Islet of Langerhans (tissue), 1 donor: ENCODE measurements around the gene PDE4DIP.
"Not testable (repeated sequence)": the region's sequence is repeated elsewhere in the genome, so short reads cannot be mapped to it uniquely, and the experiment has no call there.

Experiments
- FAIRE-seq: peaks from one replicate; lab custom pipeline; 2011; peaks lifted over from hg19 to GRCh38; lab: Jason Lieb, UNC

The PDE4DIP gene

GRCh38 chr1:148844220-148844619, at the start of gene PDE4DIP:
Gene PDE4DIP, plus strand, starts transcription at chr1:148844428. Its CDS starts 347 bp downstream, at chr1:148844775.
- FAIRE-seq, result not testable (repeated sequence)

- not testable (repeated sequence) for FAIRE-seq
Measured at GRCh38 chr1:148808268-148808928, 35.8 kb upstream of the PDE4DIP start.

- FAIRE-seq, result not testable (repeated sequence)
Measured at GRCh38 chr1:148808929-148809283, 35.3 kb upstream of the PDE4DIP start.

DNA sequence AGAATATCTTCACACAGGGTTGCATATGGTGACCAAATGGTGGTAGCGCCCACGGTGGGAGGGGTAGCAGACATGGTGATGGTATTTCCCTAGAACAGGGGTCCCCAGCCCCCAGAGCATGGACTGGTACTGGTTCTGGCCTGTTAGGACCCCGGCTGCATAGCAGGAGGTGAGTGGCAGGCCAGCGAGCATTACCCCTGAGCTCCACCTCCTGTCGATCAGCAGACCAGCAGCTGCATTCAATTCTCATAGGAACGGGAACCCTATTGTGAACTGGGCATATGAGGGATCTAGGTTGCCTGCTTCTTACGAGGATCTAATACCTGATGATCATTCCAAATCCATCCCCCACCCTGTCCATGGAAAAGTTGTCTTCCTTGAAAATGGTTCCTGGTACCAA, 22.0 kb upstream of the PDE4DIP start:
- FAIRE-seq, result not testable (repeated sequence)

- not testable (repeated sequence) for FAIRE-seq
Measured at GRCh38 chr1:148823822-148824221, 20.4 kb upstream of the PDE4DIP start.

GRCh38 chr1:148825029-148825428, 19.2 kb upstream of the PDE4DIP start:
- FAIRE-seq, result peak; percentile 45

- FAIRE-seq, result not testable (repeated sequence)
Measured at GRCh38 chr1:148828531-148828930, 15.7 kb upstream of the PDE4DIP start.

GRCh38 chr1:148828962-148829361, 15.3 kb upstream of the PDE4DIP start:
- not testable (repeated sequence) for FAIRE-seq

DNA sequence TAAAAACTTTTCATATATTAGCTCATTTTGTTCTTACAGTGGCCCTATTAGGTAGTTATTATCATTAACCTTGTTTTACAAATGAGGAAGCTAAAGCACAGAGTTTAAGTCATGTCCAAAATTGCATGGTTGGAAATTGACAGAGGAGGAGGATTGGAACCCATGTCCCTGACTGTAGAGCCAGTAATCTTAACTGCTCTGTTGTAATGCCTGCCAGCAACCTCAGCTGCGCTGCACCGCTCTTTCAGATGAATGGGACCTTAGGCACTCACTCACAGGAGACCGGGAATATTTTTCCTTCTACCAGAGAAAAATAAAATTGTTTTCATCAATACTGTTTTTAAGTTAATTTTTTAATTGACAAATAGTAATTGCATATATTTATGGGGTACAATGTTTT, 14.9 kb upstream of the PDE4DIP start:
- FAIRE-seq, result not testable (repeated sequence)

- FAIRE-seq, result not testable (repeated sequence)
Measured at GRCh38 chr1:148841262-148841661, 3.0 kb upstream of the PDE4DIP start.

- FAIRE-seq, result not testable (repeated sequence)
Measured at GRCh38 chr1:148844651-148845050, 423 bp downstream of the PDE4DIP start.

GRCh38 chr1:148845068-148845467, 840 bp downstream of the PDE4DIP start:
- not testable (repeated sequence) for FAIRE-seq

DNA sequence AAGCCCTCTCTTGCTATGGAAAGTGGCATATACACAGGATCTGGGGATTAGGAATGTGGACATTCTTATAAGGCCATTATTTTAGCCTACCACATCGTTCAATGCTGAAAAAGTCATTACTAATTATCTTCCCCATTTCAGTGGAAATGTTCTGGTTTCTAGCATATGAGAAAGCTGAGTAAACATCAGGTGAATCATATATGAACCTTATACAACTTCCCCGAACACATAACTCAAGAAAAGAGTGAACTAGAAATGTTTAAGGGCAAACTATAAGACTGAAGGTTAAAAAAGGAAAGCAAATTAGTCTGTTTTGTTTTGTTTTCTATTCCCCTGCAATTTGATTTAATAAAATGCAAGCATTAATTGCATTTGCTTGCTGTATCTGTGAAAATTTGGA, 6.1 kb downstream of the PDE4DIP start:
- not testable (repeated sequence) for FAIRE-seq

DNA sequence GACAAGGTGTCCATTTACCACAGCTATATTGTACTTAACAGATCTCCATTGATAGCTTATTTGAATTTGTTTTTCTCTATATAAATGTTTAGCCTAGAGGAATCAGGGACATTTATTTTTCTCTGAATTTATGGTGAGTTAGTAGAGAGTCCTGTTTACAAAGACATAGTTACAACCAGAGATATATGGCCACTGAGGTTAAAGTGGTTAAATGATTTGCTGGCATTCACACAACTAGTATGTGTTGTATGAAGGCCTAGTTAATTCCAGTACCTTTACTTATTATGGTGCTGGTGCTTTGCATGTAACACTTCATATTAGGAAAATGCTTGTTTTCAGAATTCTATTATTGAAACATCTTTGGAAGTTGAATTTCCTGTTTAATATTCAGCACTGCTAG, 6.6 kb downstream of the PDE4DIP start:
- not testable (repeated sequence) for FAIRE-seq

GRCh38 chr1:148851684-148852083, 7.5 kb downstream of the PDE4DIP start:
- peak; percentile 82 for FAIRE-seq

DNA sequence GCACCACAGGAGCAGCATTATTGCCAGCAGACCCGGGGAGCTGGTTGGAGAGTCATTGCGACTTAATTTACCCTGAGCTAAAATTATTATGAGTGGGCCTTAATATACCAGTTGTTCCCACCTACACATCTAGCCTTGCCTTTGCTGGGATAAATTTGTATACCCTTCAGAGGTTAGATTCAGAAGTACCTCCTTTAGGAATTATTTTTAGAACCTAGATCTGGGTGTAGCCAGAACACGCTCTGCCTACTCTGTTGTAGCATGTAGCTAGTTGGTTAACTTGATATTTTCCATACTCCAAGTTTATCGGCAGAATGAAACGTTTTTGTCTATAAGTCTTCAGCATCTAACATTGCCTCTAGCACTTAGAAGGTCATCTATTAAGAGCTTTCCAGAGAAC, 9.1 kb downstream of the PDE4DIP start:
- not testable (repeated sequence) for FAIRE-seq

GRCh38 chr1:148854063-148854462, 9.8 kb downstream of the PDE4DIP start:
- not testable (repeated sequence) for FAIRE-seq

- FAIRE-seq, result not testable (repeated sequence)
Measured at GRCh38 chr1:148855367-148855766, 11.1 kb downstream of the PDE4DIP start.

DNA sequence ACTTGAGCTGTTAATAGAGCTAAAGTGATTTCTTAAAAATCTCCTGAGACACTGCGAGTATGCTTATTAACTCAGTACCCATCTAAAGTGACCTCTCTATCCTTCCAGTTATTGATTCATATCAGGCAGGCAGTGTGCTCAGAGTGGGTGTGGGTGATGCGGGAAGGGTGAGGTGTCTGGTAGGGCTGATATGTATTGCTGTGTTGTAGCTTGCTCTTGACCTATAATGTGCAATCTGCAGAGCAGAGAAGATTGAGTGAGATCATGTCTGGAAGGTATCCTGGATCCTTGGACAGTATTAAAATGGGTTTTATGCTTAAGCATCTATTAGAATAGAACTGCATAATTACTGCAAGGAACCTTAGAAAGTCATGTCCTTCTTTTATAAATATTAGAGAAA, 15.8 kb downstream of the PDE4DIP start:
- not testable (repeated sequence) for FAIRE-seq

DNA sequence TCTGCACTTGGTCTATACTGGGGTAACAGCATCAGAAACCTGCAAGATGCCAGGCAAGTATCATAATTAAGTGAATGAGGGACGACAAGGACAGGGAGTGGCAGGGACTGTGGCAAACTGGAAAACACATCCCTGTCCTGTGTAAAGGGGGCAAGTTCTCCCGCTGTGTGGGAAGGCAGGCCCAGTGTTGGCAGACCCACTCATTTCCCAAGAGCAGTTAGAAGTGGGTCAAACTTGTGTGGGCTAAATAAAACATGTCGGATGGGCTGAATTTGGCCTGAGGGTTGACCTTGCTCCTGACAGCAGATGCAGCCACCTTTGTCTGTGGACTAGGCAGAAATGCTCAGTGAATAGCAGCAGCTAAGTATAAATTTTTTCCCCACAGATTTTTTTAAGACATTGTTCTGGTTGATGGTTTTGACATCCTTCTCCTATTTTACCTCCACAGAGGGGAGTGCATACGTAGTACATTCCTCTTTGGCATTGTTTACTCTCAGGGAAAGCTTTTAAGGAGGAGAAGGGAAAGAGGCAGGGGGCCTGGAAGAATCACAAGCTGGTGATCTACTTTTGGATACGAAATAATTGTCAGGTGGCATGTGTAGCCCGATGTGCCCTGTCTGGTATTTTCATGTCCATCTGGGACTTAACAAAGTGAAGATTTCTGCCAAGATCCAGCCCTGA, 16.5 kb downstream of the PDE4DIP start:
- not testable (repeated sequence) for FAIRE-seq

- FAIRE-seq, result not testable (repeated sequence)
Measured at GRCh38 chr1:148862590-148862989, 18.4 kb downstream of the PDE4DIP start.

- not testable (repeated sequence) for FAIRE-seq
Measured at GRCh38 chr1:148868924-148869633, 24.9 kb downstream of the PDE4DIP start.

DNA sequence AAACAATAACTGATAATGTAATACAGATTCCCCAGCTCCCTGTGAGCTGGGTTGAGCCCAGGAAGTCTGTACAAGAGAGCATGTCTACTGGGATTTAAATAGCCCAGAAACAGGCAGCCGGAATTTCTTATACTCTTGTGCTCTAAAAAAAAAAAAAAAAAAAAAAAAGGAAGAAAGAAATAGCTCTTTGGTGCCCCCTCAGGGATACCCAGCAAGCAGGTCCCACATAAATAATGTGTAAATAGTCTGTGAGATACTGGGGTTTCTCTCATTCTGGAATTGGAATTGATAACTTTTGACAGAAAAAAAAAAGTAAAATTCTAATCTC, 25.4 kb downstream of the PDE4DIP start:
- not testable (repeated sequence) for FAIRE-seq
